ENCODE results near the gene AMZ1.

Gene AMZ1

GRCh38 chr7:2651847-2652735 lies 35.9 kb upstream of the AMZ1 start:
- no peak for DNase-seq (ENCODE audit: low read depth, low spot score)

DNA sequence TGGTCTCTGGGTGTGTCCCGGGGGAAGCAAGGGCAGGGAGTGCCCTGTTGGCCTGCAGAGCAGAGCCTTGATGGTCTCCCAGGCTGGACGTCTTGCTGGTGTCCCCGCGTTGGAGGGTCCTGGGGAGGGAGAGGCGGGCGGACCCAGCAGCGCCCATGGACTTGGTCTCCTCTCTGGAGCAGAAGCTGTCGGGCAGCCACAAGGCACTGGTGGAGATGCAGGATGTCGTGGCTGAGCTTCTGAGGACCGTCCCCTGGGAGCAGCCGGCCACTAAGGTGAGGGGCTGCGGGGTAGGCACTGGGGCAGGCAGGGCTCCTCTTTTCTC lies 35.3 kb upstream of the AMZ1 start:
- no peak for DNase-seq (ENCODE audit: low read depth, low spot score)

- no peak for DNase-seq (ENCODE audit: low read depth, low spot score)
These were observed 33.9 kb upstream of the AMZ1 start for GRCh38 chr7:2654059-2654458.

DNA sequence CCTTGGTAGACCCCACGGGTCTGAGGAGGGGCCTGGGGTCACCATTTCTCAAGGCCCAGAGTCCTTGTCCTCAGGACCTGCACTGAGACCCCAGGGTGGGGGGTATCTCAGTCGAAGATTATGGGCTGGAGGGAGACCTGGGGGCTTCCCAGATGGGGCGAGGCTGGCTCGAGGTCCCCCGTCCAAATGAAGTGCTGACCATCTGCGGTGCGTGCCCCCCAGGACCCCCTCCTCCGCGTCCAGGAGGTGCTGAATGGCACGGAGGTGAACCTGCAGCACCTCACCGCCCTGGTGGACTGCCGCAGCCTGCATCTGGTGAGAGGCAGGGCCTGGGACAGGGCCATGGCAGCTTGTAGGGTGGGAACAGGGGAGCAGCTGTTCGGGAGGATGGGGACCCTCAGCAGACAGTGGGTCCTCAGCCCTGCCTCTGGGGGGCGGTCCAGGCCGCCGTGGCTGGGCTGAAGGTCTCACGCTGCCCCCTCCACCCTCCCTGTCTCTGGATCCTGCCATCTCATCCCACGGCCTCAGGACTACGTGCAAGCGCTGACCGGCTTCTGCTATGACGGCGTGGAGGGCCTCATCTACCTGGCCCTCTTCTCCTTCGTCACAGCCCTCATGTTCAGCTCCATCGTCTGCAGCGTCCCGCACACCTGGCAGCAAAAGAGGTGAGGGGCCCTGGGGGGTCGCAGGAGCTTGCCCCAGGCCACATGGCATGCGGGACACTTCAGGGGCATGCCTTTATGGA lies 32.0 kb upstream of the AMZ1 start:
- DNase-seq (ENCODE audit: low read depth, low spot score): no peak

DNA sequence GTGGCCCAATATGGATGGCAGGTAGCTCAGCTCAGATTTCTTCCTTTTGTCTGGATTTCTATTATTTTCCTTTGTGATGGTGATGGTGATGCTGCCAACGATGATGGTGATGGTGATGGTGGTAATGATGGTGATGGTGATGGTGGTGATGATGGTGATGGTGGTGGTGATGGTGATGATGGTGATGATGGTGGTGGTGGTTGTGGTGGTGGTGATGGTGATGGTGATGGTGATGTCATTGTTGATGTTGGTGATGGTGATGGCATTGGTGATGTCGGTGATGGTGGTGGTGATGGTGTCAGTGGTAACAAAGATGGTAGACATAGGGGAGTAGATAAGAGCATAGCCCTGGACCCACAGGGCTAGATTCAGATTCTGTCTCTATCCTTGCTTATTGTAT lies 30.8 kb upstream of the AMZ1 start:
- no peak for DNase-seq (ENCODE audit: low read depth, low spot score)

DNA sequence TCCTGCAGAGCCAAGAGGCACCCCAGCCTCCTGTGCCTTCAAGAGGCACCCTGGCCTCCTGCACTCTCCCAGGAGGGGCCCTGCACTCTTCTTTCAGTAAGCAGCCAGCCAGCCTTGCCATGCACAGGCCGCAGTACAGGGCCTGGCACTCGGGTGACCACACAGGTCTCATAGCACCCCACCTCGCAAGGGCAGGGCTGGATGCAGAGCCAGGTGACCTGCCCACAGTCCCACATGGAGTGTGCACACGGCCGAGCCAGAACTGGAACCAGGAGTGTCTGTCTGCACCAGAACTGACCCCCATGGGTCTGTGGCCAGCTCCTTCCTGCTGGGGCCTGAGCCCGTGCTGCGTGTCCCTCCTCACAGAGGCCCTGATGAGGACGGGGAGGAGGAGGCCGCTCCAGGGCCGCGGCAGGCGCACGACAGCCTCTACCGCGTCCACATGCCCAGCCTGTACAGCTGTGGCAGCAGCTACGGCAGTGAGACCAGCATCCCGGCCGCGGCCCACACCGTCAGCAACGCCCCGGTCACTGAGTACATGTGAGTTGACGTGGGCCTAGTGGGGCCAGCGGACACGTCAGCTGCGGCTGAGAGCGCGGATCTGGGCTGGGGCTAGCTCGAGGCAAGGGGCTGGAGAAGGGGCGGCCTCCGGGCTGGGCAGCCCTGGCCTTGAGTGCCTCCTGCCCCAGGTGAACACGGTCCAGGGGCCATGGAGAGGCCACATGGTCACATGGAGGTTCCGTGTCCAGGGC lies 29.9 kb upstream of the AMZ1 start:
- no peak for DNase-seq (ENCODE audit: low read depth, low spot score)

DNA sequence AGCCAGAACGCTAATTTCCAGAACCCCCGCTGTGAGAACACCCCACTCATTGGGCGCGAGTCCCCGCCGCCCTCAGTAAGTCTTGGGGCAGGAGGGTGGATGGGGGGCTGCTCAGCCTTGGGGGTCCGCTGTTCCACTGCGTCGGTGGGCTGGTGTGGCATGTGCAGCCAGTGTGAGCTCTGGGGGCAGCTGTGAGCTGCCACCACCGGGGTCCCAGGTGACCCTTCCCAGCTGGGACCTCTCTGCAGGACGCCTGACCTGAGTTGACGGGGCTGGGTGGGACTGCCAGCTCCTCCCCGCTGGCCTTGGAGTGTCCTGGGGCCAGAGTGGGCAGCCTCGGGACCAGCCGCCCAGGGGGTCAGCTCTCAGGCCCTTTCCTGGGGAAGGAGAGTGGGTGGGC lies 29.1 kb upstream of the AMZ1 start:
- no peak for DNase-seq (ENCODE audit: low read depth, low spot score)

GRCh38 chr7:2659556-2660358 lies 28.2 kb upstream of the AMZ1 start:
- DNase-seq (ENCODE audit: low read depth, low spot score): no peak

DNA sequence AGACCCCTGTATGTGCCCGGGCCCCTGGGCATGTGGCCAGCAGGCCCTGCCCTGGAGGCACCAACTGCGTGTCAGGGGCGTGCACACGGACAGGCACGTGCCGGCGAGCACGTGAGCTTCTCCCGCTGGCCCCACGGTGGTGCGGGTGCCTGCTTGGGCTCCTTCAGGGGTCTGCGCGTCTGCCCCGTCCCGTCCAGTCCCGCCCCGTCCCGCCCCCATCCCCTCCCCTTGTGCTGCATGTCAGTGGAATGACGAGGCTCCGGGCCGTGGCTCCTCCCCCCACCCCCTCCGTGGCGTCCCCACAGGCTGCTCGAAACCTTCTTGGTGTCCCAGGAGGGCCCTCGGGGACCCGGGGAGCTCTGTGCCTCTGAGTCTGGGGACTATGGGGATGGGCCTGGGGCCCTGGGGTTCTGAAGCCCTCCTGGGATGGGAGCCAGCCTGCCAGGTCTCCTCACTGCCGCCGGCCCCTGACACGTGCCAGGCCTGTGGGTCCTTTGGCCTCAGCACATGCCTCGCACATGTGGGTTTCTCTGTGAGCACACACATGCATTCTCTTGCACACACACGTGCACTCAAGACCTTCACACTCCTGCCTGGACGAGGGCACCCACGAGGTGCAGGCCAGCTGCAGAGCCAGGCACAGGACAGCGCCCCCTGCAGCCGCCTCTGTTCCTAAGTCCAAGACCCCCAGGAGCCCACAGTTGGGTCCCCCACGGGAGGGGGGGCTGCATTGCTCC lies 27.5 kb upstream of the AMZ1 start:
- no peak for DNase-seq (ENCODE audit: low read depth, low spot score)

DNA sequence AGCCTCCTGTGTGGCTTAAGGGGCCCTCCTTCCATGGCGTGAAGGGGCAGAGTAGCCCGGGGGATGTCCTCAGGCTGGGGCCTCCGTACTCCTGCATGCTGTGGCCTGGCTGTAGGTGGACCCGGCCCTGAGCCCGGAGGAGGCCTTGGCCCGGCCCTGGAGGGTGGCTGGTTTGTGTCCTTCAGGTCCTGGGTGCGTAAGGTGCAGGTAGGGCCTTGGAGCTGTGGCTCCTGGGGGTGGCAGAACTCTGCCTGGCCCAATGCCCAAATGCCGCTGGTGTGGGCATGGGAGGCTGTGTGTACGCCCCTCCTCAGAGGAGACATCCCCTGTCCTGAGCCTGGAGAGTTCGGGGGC lies 26.9 kb upstream of the AMZ1 start:
- no peak for DNase-seq (ENCODE audit: low read depth, low spot score)

GRCh38 chr7:2661602-2662272 lies 26.3 kb upstream of the AMZ1 start:
- DNase-seq (ENCODE audit: low read depth, low spot score): no peak

GRCh38 chr7:2662273-2663120 lies 25.5 kb upstream of the AMZ1 start:
- DNase-seq (ENCODE audit: low read depth, low spot score): no peak

GRCh38 chr7:2663121-2663886 lies 24.7 kb upstream of the AMZ1 start:
- DNase-seq (ENCODE audit: low read depth, low spot score): no peak

DNA sequence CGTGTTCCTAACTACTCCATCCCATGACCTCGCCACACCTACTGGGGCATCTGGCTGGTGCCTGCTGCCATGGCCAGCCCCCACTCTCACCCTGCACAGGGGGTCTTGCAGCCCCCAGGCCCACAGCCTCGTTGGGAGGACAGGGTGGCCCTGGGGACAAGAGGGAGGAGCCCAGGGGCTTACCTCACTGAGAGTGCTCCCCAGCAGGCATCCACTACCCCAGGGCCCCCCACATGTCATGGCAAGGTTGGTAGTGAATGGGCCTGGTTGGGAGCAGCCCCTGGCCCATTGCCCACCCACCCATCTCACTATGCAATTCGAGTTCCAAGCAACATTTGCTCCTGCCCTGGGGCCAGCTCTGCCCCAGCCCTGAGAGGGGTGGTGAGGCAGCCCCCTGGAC lies 24.0 kb upstream of the AMZ1 start:
- DNase-seq (ENCODE audit: low read depth, low spot score): no peak

DNA sequence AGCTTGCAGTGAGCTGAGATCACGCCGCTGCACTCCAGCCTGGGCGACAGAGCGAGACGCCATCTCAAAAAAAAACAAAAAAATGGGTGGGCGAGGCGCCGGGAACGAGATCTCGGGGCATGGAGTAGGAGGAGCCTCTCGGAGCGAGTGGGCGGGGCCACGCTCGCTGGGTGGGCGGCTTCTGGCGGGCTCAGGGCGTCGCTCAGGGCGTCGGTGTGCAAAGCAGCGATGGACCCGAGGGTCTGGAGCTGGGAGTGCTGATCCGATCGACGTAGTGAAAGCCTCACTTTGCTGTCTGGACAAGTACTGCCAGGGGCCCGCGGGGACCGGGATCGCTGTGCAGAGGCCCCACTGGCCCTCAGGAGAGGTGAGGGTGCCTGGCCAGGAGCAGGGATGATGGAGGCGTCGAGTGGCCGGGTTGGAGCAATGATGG lies 22.6 kb upstream of the AMZ1 start:
- no peak for DNase-seq (ENCODE audit: low read depth, low spot score)

GRCh38 chr7:2666155-2666554 lies 21.8 kb upstream of the AMZ1 start:
- DNase-seq (ENCODE audit: low read depth, low spot score): no peak

GRCh38 chr7:2666588-2667250 lies 21.3 kb upstream of the AMZ1 start:
- DNase-seq (ENCODE audit: low read depth, low spot score): no peak

DNA sequence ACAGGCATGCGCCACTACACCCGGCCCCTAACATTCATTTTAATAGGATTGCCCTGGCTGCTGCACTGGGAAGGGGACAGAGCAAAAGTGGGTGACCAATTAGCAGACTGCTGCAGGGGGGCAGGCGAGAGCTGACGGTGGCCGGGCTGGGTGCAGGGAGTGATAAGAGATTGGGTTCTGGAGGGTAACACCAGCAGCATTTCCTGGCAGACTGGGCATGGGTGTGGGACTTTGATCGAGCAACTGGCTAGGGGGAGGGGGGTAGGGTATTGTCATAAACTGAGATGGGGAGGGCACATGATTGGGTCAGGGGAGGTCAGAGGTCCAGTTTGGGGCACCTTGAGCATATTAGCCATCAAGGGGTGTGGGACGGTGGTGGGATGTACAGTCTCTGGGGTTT lies 20.2 kb upstream of the AMZ1 start:
- DNase-seq (ENCODE audit: low read depth, low spot score): no peak

Data from activated naive CD8-positive, alpha-beta T cell treated with anti-CD3 and anti-CD28 coated beads, Interleukin-2, amount 50 U/mL, for 16 hours (primary cell).